ENCODE results near the gene IGFBP7. TPM values are rescaled to one million over a fixed set of nuclear protein-coding genes. Genes with fewer than 3 reads are reported as not detected.
"Not testable (repeated sequence)": the region's sequence is repeated elsewhere in the genome, so short reads cannot be mapped to it uniquely, and the experiment has no call there.

IGFBP7 gene
- polyA plus RNA-seq, 2 of the 4 experiments (the other 2 are of a cell fraction): 133 to 227 TPM

DNA sequence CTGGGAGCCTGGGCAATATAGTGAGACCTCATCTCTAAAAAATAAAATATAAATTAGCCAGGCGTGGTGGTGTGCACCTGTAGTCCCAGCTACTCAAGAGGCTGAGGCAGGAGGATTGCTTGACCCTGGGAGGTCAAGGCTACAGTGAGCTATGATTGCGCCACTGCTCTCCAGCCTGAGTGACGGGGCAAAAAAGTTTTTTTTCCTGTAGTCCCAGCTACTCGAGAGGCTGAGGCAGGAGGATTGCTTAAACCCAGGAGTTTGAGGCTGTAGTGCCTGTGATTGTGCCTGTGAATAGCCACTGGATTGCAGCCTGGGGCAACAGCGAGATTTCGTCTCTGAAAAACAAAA lies 49.5 kb downstream of the IGFBP7 start:
- CTCF ChIA-PET: interaction anchor here (1.9 kb wide), 1 partner anchor 23 kb away, joined by 6 read pairs; no protein-coding TSS in a partner anchor
- H3K4me1 ChIP-seq: peaks cover 49% of the 10 kb centered on the region

DNA sequence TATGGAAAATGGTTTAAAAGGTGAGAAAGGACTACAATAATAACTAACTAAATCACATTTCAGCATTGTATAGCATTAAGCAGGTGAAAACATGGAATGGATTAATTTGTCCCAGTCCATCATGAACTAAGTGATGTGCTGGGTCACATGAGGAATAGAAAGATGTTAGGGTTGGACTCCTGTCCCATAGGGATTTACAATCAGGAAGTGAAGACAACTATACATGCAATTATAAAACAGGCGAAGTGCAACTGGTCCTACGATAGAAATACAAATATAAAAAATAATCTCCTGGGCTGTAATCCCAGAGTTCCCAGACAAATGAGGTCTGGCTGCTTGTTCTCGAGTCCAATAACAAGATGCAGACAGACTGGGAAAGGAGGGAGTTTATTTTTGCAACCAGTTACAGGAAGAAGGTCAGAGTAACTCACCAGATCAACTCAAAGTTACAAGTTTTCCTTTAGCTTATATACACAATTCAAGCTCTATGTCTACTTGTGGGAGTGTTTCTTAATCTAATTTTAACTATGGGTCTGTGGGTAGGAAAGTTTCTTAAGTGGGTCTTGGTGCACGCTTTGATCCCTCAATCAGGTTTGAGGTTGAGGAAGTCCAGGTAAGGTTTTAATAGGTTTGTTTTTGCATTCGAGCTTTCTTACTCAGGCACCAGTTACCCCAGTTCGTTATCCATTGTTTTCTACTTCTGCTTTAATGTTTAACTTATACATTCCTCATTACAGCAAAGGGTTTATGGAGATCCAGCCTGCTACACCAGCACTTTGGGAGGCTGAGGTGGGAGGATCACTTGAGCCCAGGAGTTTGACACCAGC lies 50.1 kb downstream of the IGFBP7 start:
- FAIRE-seq: no peak
- POLR2A ChIA-PET: no interaction called here
- H3K4me2 ChIP-seq: 0 out of 3 replicates have a peak overlapping the region, but pooled peaks have one; percentile 3
- TF ChIP-seq, protein P1, sequence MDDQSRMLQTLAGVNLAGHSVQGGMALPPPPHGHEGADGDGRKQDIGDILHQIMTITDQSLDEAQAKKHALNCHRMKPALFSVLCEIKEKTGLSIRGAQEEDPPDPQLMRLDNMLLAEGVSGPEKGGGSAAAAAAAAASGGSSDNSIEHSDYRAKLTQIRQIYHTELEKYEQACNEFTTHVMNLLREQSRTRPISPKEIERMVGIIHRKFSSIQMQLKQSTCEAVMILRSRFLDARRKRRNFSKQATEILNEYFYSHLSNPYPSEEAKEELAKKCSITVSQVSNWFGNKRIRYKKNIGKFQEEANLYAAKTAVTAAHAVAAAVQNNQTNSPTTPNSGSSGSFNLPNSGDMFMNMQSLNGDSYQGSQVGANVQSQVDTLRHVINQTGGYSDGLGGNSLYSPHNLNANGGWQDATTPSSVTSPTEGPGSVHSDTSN (IDR thresholded peaks at IDR 0.05): no peak
- no peak for TF ChIP-seq RARB (CRISPR knock-in tag; IDR thresholded peaks at IDR 0.05)
- TF ChIP-seq KDM1A (IDR thresholded peaks at IDR 0.05; ENCODE audit: low read depth): no peak
- TF ChIP-seq BHLHE40 (IDR thresholded peaks at IDR 0.05; ENCODE audit: low read depth, low read length): no peak
- no peak for TF ChIP-seq JUN (IDR thresholded peaks at IDR 0.05)
- TF ChIP-seq, protein P2, sequence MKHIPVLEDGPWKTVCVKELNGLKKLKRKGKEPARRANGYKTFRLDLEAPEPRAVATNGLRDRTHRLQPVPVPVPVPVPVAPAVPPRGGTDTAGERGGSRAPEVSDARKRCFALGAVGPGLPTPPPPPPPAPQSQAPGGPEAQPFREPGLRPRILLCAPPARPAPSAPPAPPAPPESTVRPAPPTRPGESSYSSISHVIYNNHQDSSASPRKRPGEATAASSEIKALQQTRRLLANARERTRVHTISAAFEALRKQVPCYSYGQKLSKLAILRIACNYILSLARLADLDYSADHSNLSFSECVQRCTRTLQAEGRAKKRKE (CRISPR knock-in tag; IDR thresholded peaks at IDR 0.05; ENCODE audit: low read depth): no peak
- TF ChIP-seq FOXS1 (CRISPR knock-in tag; IDR thresholded peaks at IDR 0.05): no peak
- TF ChIP-seq ZSCAN20 (CRISPR knock-in tag; IDR thresholded peaks at IDR 0.05): no peak
- TF ChIP-seq, protein P3, sequence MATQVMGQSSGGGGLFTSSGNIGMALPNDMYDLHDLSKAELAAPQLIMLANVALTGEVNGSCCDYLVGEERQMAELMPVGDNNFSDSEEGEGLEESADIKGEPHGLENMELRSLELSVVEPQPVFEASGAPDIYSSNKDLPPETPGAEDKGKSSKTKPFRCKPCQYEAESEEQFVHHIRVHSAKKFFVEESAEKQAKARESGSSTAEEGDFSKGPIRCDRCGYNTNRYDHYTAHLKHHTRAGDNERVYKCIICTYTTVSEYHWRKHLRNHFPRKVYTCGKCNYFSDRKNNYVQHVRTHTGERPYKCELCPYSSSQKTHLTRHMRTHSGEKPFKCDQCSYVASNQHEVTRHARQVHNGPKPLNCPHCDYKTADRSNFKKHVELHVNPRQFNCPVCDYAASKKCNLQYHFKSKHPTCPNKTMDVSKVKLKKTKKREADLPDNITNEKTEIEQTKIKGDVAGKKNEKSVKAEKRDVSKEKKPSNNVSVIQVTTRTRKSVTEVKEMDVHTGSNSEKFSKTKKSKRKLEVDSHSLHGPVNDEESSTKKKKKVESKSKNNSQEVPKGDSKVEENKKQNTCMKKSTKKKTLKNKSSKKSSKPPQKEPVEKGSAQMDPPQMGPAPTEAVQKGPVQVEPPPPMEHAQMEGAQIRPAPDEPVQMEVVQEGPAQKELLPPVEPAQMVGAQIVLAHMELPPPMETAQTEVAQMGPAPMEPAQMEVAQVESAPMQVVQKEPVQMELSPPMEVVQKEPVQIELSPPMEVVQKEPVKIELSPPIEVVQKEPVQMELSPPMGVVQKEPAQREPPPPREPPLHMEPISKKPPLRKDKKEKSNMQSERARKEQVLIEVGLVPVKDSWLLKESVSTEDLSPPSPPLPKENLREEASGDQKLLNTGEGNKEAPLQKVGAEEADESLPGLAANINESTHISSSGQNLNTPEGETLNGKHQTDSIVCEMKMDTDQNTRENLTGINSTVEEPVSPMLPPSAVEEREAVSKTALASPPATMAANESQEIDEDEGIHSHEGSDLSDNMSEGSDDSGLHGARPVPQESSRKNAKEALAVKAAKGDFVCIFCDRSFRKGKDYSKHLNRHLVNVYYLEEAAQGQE (IDR thresholded peaks at IDR 0.05): no peak
- no peak for TF ChIP-seq TFCP2L1 (CRISPR knock-in tag; IDR thresholded peaks at IDR 0.05)
- TF ChIP-seq CHD4 (IDR thresholded peaks at IDR 0.05; ENCODE audit: borderline replicate concordance): no peak
- TF ChIP-seq, protein P4, sequence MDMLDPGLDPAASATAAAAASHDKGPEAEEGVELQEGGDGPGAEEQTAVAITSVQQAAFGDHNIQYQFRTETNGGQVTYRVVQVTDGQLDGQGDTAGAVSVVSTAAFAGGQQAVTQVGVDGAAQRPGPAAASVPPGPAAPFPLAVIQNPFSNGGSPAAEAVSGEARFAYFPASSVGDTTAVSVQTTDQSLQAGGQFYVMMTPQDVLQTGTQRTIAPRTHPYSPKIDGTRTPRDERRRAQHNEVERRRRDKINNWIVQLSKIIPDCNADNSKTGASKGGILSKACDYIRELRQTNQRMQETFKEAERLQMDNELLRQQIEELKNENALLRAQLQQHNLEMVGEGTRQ (IDR thresholded peaks at IDR 0.05): no peak
- TF ChIP-seq SMC3 (IDR thresholded peaks at IDR 0.05): no peak
- ATAC-seq: no peak
- 71% methylated on average over 6 of the region's 6 CpGs for WGBS (ENCODE audit: missing lambda C conversion rate)
- H3K4me3 ChIP-seq: no peak overlapping the region
- CTCF ChIA-PET: interaction anchor here (1.9 kb wide), 1 partner anchor 22 kb away, joined by 6 read pairs; no protein-coding TSS in a partner anchor
- peaks cover 47% of the 10 kb centered on the region for H3K4me1 ChIP-seq
- DNase-seq (ENCODE audit: low read depth in 1 of 2, low spot score in 1 of 2): no peak
- no peaks in the 10 kb centered on the region for H3K9me3 ChIP-seq
- peak overlapping the region in 1 of 2 experiments; percentile 69; a peak in 4 of 6 replicates for H3K27ac ChIP-seq

More for the DNA sequence above, 49.5 kb downstream of the IGFBP7 start:
- 75% methylated on average over 5 of the region's 6 CpGs for WGBS (ENCODE audit: missing lambda C conversion rate)
- H3K9me3 ChIP-seq; POLR2A ChIA-PET; ATAC-seq; FAIRE-seq; H3K4me3 ChIP-seq; DNase-seq (ENCODE audit: low read depth in 1 of 2, low spot score in 1 of 2): not testable (repeated sequence)
- H3K27ac ChIP-seq: peak overlapping the region in 1 of 2 experiments; percentile 69; a peak in 4 of 6 replicates
- 0 out of 3 replicates have a peak overlapping the region, but pooled peaks have one; percentile 3 for H3K4me2 ChIP-seq
- TF ChIP-seq CEBPB (IDR thresholded peaks at IDR 0.05): peak in 1 of 2 experiments; percentile 67; a peak in 2 of 4 replicates

DNA sequence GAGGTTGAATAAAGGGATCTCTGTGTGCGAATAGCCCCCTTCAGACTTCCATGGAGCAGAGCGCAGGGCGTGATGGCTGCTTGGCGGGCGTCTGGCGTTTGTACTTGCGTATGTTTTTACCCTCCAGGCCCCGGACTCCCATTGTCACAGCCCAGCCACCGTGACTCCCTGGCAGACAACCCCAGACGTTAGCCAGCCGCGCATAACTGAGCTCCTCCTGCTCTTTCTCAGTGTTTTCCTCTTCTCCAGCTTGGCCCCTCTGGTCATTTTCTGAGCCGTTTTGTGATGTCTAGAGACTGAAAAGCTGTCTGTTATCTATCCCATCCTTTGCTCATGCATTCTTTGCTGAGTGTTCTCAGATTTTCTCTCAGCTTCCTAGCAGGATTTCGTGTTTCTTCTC lies 54.3 kb downstream of the IGFBP7 start:
- Histone ChIP-seq H3K9me3 (no peaks in the 10 kb centered on the region), H3K4me3 (no peak overlapping the region), H3K4me2 (no peak overlapping the region), H3K4me1 (peaks cover 20% of the 10 kb centered on the region), H3K27ac (peak overlapping the region in 1 of 2 experiments; percentile 55; a peak in 2 of 6 replicates)
- TF ChIP-seq RFX5 (IDR thresholded peaks at IDR 0.05) (no peak), POLR2AphosphoS2 (conservative IDR thresholded peaks at IDR 0.05; ENCODE audit: low read length) (no peak), NFE2L2 (conservative IDR thresholded peaks at IDR 0.05; ENCODE audit: low read length) (no peak), BHLHE40 (IDR thresholded peaks at IDR 0.05; ENCODE audit: low read depth, low read length) (no peak), MAZ (IDR thresholded peaks at IDR 0.05; ENCODE audit: borderline replicate concordance, low read depth, low read length) (no peak), SMC3 (IDR thresholded peaks at IDR 0.05) (no peak)
- TF ChIP-seq, protein P5, sequence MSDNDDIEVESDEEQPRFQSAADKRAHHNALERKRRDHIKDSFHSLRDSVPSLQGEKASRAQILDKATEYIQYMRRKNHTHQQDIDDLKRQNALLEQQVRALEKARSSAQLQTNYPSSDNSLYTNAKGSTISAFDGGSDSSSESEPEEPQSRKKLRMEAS (IDR thresholded peaks at IDR 0.05): no peak
- TF ChIP-seq, protein P3 (IDR thresholded peaks at IDR 0.05): no peak
- ChIA-PET POLR2A (no interaction called here), CTCF (interaction anchor here (0.8 kb wide), 1 partner anchor 18 kb away, joined by 3 read pairs; no protein-coding TSS in a partner anchor)
- DNase-seq (ENCODE audit: low read depth in 1 of 2, low spot score in 1 of 2) (no peak), FAIRE-seq (no peak), ATAC-seq (no peak)
- 86% methylated on average over 14 of the region's 14 CpGs for WGBS (ENCODE audit: missing lambda C conversion rate)
